ENCODE data around the gene SUMF1.

- TF ChIP-seq CTCF (IDR thresholded peaks at IDR 0.05; ENCODE audit: low read length) (no peak), EZH2 (IDR thresholded peaks at IDR 0.05; ENCODE audit: borderline replicate concordance, low read length) (no peak)
Observed at GRCh38 chr3:4411833-4412232, 55.2 kb downstream of the SUMF1 start.

Data from OCI-LY1 (cell line).